Trophoblast cell (in vitro differentiated cells and primary cell): ENCODE measurements around the gene OR5H2.
"Not testable (repeated sequence)": the region's sequence is repeated elsewhere in the genome, so short reads cannot be mapped to it uniquely, and the experiment has no call there.

Experiments
- DNase-seq, 2 donors: peaks; one replicate each; pipeline ENCODE4 v3.0.0-alpha.2; 2016
- H2AFZ ChIP-seq: 2 replicates; pipeline ENCODE4 v1.6.1; 2013; ENCODE audit warnings: low read length, moderate library complexity, mild to moderate bottlenecking; ENCODE audit not compliant: insufficient read depth, poor library complexity
- H2AK5ac ChIP-seq: 2 replicates; pipeline ENCODE4 v1.6.1; 2013; ENCODE audit warnings: mild to moderate bottlenecking, low read length
- H2BK120ac ChIP-seq: 2 replicates; pipeline ENCODE4 v1.6.1; 2013; ENCODE audit warnings: low read length, mild to moderate bottlenecking, moderate library complexity; ENCODE audit not compliant: insufficient read depth, poor library complexity
- H2BK12ac ChIP-seq: 2 replicates; pipeline ENCODE4 v1.6.1; 2013; ENCODE audit warnings: mild to moderate bottlenecking, low read length, moderate library complexity
- H2BK5ac ChIP-seq: 2 replicates; pipeline ENCODE4 v1.6.1; 2013; ENCODE audit warnings: low read length, low read depth, moderate library complexity, mild to moderate bottlenecking; ENCODE audit not compliant: poor library complexity
- H3K14ac ChIP-seq: 2 replicates; pipeline ENCODE4 v1.6.1; 2013; ENCODE audit warnings: mild to moderate bottlenecking, low read length
- H3K18ac ChIP-seq: 2 replicates; pipeline ENCODE4 v1.6.1; 2013; ENCODE audit warnings: mild to moderate bottlenecking, low read length
- H3K23ac ChIP-seq: 2 replicates; pipeline ENCODE4 v1.6.1; 2013; ENCODE audit warnings: low read length
- H3K27ac ChIP-seq: 2 replicates; pipeline ENCODE4 v1.5.1; 2013; ENCODE audit warnings: low read depth, mild to moderate bottlenecking, inconsistent platforms, low read length, moderate library complexity
- H3K27me3 ChIP-seq: 2 replicates; pipeline ENCODE4 v1.6.1; 2013; ENCODE audit warnings: inconsistent platforms, mild to moderate bottlenecking, low read length, moderate library complexity; ENCODE audit not compliant: insufficient read depth
- H3K36me3 ChIP-seq, 2 experiments: 1 replicate in 1 of 2; 2 replicates in 1 of 2; pipeline ENCODE4 v1.6.1; 2013; ENCODE audit warnings: low read length in 2 of 2, mild to moderate bottlenecking in 2 of 2, moderate library complexity in 1 of 2; ENCODE audit not compliant: insufficient read depth in 2 of 2, control insufficient read depth in 1 of 2
- H3K4ac ChIP-seq: 2 replicates; pipeline ENCODE4 v1.6.1; 2013; ENCODE audit warnings: low read depth, mild to moderate bottlenecking, low read length, moderate library complexity
- H3K4me1 ChIP-seq, 2 experiments: 1 replicate in 1 of 2; 2 replicates in 1 of 2; pipeline ENCODE4 v1.6.1; 2013; ENCODE audit warnings: low read length in 2 of 2, mild to moderate bottlenecking in 2 of 2, moderate library complexity in 1 of 2; ENCODE audit not compliant: insufficient read depth in 2 of 2, control insufficient read depth in 1 of 2
- H3K4me2 ChIP-seq: 2 replicates; pipeline ENCODE4 v1.6.1; 2013; ENCODE audit warnings: inconsistent platforms, mild to moderate bottlenecking, low read length, moderate library complexity
- H3K4me3 ChIP-seq: 2 replicates; pipeline ENCODE4 v1.5.1; 2013; ENCODE audit warnings: mild to moderate bottlenecking, low read depth, low read length, inconsistent platforms
- H3K79me1 ChIP-seq: one replicate; pipeline ENCODE4 v1.6.1; 2013; ENCODE audit warnings: low read length
- H3K79me2 ChIP-seq: 2 replicates; pipeline ENCODE4 v1.6.1; 2013; ENCODE audit warnings: low read length, mild to moderate bottlenecking; ENCODE audit not compliant: control insufficient read depth, insufficient read depth, poor library complexity
- H3K9ac ChIP-seq: 2 replicates; pipeline ENCODE4 v1.6.1; 2013; ENCODE audit warnings: mild to moderate bottlenecking, low read length
- H3K9me3 ChIP-seq: 2 replicates; pipeline ENCODE4 v1.6.1; 2013; ENCODE audit warnings: low read depth, mild to moderate bottlenecking, control low read depth, inconsistent platforms, low read length; ENCODE audit not compliant: insufficient read depth
- H4K12ac ChIP-seq: 2 replicates; pipeline ENCODE4 v1.6.1; 2013; ENCODE audit warnings: low read depth, mild to moderate bottlenecking, low read length, moderate library complexity
- H4K8ac ChIP-seq: 2 replicates; pipeline ENCODE4 v1.6.1; 2013; ENCODE audit warnings: low read depth, mild to moderate bottlenecking, low read length, moderate library complexity
- H4K91ac ChIP-seq: one replicate; pipeline ENCODE4 v1.6.1; 2013; ENCODE audit warnings: low read depth, mild to moderate bottlenecking, low read length, moderate library complexity
- WGBS: extraction: QIAGEN DNeasy Blood & Tissue Kit; methylation state at CpG from one replicate; pipeline ENCODE4 v1.1.7; 2013; ENCODE audit warnings: missing lambda C conversion rate; ENCODE audit not compliant: insufficient read length, insufficient coverage; ENCODE audit errors: extremely low coverage; 5-methylcytosine and 5-hydroxymethylcytosine counted together

OR5H2 gene

DNA sequence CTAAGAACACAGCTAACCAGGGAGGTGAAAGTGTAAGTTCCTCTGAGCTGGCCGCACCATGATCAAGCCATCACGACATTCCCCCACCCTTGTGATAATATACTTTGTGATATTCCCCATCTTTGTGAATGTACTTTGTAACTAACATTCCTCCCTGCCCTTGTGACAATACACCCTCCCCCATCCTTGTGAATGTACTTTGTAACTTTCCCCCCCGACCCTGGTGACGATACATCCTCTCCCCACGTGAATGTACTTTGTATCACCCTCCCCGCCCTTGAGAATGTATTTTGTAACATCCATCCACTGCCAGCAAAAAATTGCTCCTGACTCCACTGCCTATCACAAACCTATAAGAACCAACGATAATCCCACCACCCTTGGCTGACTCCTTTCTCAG is 38.5 kb upstream of the OR5H2 start:
- WGBS = no CpG with 5 or more reads among the region's 7 CpGs
- H3K23ac ChIP-seq = no peak overlapping the region
- no peak overlapping the region for H4K12ac ChIP-seq

GRCh38 chr3:98246142-98246541 is 36.2 kb upstream of the OR5H2 start:
- H3K79me1 ChIP-seq = no peaks in the 10 kb centered on the region
- H3K4me3 ChIP-seq = no peak overlapping the region
- no peak overlapping the region for H3K23ac ChIP-seq
- H4K8ac ChIP-seq = no peak overlapping the region
- peak; percentile 47 to 73 for DNase-seq
- H3K36me3 ChIP-seq = no peaks in the 10 kb centered on the region
- no peak overlapping the region for H4K12ac ChIP-seq
- H3K27me3 ChIP-seq = no peaks in the 10 kb centered on the region
- no peak overlapping the region for H2AK5ac ChIP-seq
- no peak overlapping the region for H4K91ac ChIP-seq
- WGBS = no CpG with 5 or more reads among the region's 10 CpGs
- no peak overlapping the region for H2AFZ ChIP-seq
- H3K4me1 ChIP-seq = no peaks in the 10 kb centered on the region
- H3K18ac ChIP-seq = no peak overlapping the region
- no peak overlapping the region for H3K4ac ChIP-seq
- H3K9me3 ChIP-seq = peaks cover 3% of the 10 kb centered on the region
- no peak overlapping the region for H3K9ac ChIP-seq
- H2BK12ac ChIP-seq = no peak overlapping the region
- no peak overlapping the region for H3K27ac ChIP-seq
- H2BK120ac ChIP-seq = no peak overlapping the region
- H3K4me2 ChIP-seq = no peak overlapping the region
- no peak overlapping the region for H3K14ac ChIP-seq
- H3K79me2 ChIP-seq = no peaks in the 10 kb centered on the region
- no peak overlapping the region for H2BK5ac ChIP-seq

More for the DNA sequence above, 38.5 kb upstream of the OR5H2 start:
- Histone ChIP-seq H3K18ac (no peak overlapping the region), H3K14ac (no peak overlapping the region), H3K4ac (no peak overlapping the region), H3K9ac (no peak overlapping the region), H3K36me3 (no peaks in the 10 kb centered on the region), H3K4me3 (no peak overlapping the region), H3K27me3 (no peaks in the 10 kb centered on the region), H2BK12ac (no peak overlapping the region), H2BK5ac (no peak overlapping the region), H4K8ac (no peak overlapping the region), H2BK120ac (no peak overlapping the region), H2AK5ac (no peak overlapping the region), H2AFZ (no peak overlapping the region), H3K4me1 (no peaks in the 10 kb centered on the region), H3K9me3 (peaks cover 3% of the 10 kb centered on the region), H3K27ac (no peak overlapping the region), H3K4me2 (no peak overlapping the region), H4K91ac (no peak overlapping the region), H3K79me2 (no peaks in the 10 kb centered on the region), H3K79me1 (no peaks in the 10 kb centered on the region)
- DNase-seq = no peak

DNA sequence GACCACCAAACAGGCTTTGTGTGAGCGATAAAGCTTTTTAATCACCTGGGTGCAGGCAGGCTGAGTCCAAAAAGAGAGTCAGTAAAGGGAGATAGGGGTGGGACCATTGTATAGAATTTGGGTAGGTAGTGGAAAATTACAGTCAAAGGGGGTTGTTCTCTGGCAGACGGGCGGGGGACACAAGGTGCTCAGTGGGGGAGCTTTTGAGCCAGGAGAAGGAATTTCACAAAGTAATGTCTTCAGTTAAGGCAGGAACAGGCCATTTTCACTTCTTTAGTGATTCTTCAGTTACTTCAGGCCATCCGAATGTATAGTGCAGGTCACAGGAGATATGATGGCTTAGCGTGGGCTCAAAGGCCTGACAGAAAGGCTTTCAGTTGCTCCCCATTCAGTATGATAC is 26.3 kb upstream of the OR5H2 start:
- H2AK5ac ChIP-seq, H3K79me1 ChIP-seq, H4K91ac ChIP-seq, H3K4ac ChIP-seq, H4K8ac ChIP-seq, DNase-seq, H3K27ac ChIP-seq, H3K9ac ChIP-seq, H2BK120ac ChIP-seq, H3K14ac ChIP-seq, H3K79me2 ChIP-seq, H2BK5ac ChIP-seq, H3K23ac ChIP-seq, H3K27me3 ChIP-seq, H3K4me2 ChIP-seq, H2BK12ac ChIP-seq, H3K36me3 ChIP-seq, H3K18ac ChIP-seq, H4K12ac ChIP-seq, H2AFZ ChIP-seq, H3K4me3 ChIP-seq, H3K4me1 ChIP-seq, H3K9me3 ChIP-seq: not testable (repeated sequence)
- WGBS = no CpG with 5 or more reads among the region's 5 CpGs

DNA sequence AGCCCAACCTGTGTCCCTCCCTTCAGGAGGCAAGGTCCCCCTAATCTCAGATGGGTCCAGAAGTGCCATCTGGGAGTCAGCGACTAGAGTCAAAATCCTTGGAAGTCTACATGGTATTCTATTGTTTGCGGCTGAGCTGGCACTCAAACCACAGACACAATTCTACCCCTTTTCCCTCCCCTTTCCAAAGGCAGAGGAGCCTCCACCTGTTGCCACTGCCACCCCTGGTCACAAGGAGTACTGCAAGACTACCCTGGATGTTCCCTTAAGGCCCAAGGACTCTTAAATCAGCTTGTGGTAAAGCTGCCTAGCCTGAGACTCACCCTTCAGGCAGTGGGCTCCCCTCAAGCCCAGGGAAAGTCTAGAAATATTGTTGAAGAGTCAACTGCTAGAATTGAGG is 22.6 kb upstream of the OR5H2 start:
- Histone ChIP-seq H3K4me1 (no peaks in the 10 kb centered on the region), H2AK5ac (no peak overlapping the region), H3K18ac (no peak overlapping the region), H3K27ac (no peak overlapping the region), H3K4ac (no peak overlapping the region), H2AFZ (no peak overlapping the region), H3K79me1 (no peaks in the 10 kb centered on the region), H3K23ac (no peak overlapping the region), H3K79me2 (no peaks in the 10 kb centered on the region), H4K8ac (no peak overlapping the region), H3K4me3 (no peak overlapping the region), H3K9ac (no peak overlapping the region), H3K4me2 (no peak overlapping the region), H4K12ac (no peak overlapping the region), H2BK5ac (no peak overlapping the region), H3K14ac (no peak overlapping the region), H4K91ac (no peak overlapping the region), H2BK12ac (no peak overlapping the region), H2BK120ac (no peak overlapping the region), H3K36me3 (no peaks in the 10 kb centered on the region), H3K27me3 (no peaks in the 10 kb centered on the region), H3K9me3 (no peaks in the 10 kb centered on the region)
- no CpG with 5 or more reads among the region's 2 CpGs for WGBS
- DNase-seq = no peak
